SK-N-SH (cell line): ENCODE data around the gene USP16. TPM values are rescaled to one million over a fixed set of nuclear protein-coding genes. Genes with fewer than 3 reads are reported as not detected.

Experiments used
- CTCF ChIA-PET: fragments of 300-600, 350-600 bp; formaldehyde crosslinking; extraction: SDS; loops from one replicate; lab custom pipeline; 2021; lab: Yijun Ruan, JAX
- POLR2A ChIA-PET: fragments of 350-600 bp; sonication (Branson Sonifier 250); formaldehyde crosslinking; extraction: SDS; loops from one replicate; lab custom pipeline; 2020; ENCODE audit warnings: antibody characterized with exemption, inconsistent platforms; lab: Yijun Ruan, JAX
- DNase-seq: peaks from one replicate; pipeline ENCODE4 v3.0.0; 2012
- H2AFZ ChIP-seq: fragments of 200-600 bp; sonication (generic); 2 replicates; pipeline ENCODE4 v1.8.1; 2016; ENCODE audit warnings: antibody characterized with exemption, mild to moderate bottlenecking, low read depth
- H3F3A ChIP-seq: fragments of 200-600 bp; sonication (generic); replicated peaks from 2 replicates; pipeline ENCODE3; 2016; ENCODE audit warnings: antibody characterized with exemption, mild to moderate bottlenecking; ENCODE audit not compliant: insufficient read depth
- H3K27ac ChIP-seq, 2 experiments: fragments of 200-500 bp in 1 of 2; fragments of 200-600 bp in 1 of 2; sonication (Bioruptor generic) in 1 of 2; sonication (generic), shearing (Covaris generic) in 1 of 2; 2 replicates each; pipeline versions ENCODE4 v1.5.1 to v1.6.1; 2014 to 2016; ENCODE audit warnings: low read depth in 2 of 2, inconsistent platforms in 1 of 2, low read length in 1 of 2, mild to moderate bottlenecking in 1 of 2, mixed read lengths in 1 of 2
- H3K27me3 ChIP-seq: fragments of 200-600 bp; sonication (generic), shearing (Covaris generic); 2 replicates; pipeline ENCODE4 v1.6.1; 2016; ENCODE audit warnings: mixed run types; ENCODE audit not compliant: insufficient read depth
- H3K36me3 ChIP-seq, 2 experiments: fragments of 200-500 bp in 1 of 2; fragments of 200-600 bp in 1 of 2; sonication (Bioruptor generic) in 1 of 2; sonication (generic) in 1 of 2; replicated peaks in 1 of 2; 2 replicates each; pipeline versions ENCODE3 to v1.5.1; 2014 to 2016; ENCODE audit warnings: low read length in 1 of 2, mild to moderate bottlenecking in 1 of 2; ENCODE audit not compliant: insufficient read depth in 2 of 2, control insufficient read depth in 1 of 2
- H3K4me1 ChIP-seq, 2 experiments: fragments of 200-500 bp in 1 of 2; fragments of 200-600 bp in 1 of 2; sonication (Bioruptor generic) in 1 of 2; sonication (generic), shearing (Covaris generic) in 1 of 2; 2 replicates each; pipeline versions ENCODE4 v1.5.1 to v1.6.1; 2014 to 2016; ENCODE audit warnings: low read depth in 1 of 2, low read length in 1 of 2, mixed run types in 1 of 2; ENCODE audit not compliant: insufficient read depth in 2 of 2, control insufficient read depth in 1 of 2
- H3K4me2 ChIP-seq: fragments of 200-600 bp; sonication (generic), shearing (Covaris generic); 2 replicates; pipeline ENCODE4 v1.6.1; 2017; ENCODE audit warnings: mixed run types
- H3K4me3 ChIP-seq, 2 experiments: fragments of 200-500 bp in 1 of 2; fragments of 200-600 bp in 1 of 2; sonication (Bioruptor generic) in 1 of 2; sonication (generic), shearing (Covaris generic) in 1 of 2; 2 replicates each; pipeline versions ENCODE4 v1.5.1 to v1.8.1; 2014 to 2016; ENCODE audit warnings: low read depth in 2 of 2, inconsistent platforms in 1 of 2, low read length in 1 of 2, mild to moderate bottlenecking in 1 of 2, mixed read lengths in 1 of 2, moderate library complexity in 1 of 2
- H3K79me2 ChIP-seq: fragments of 200-600 bp; sonication (generic); 2 replicates; pipeline ENCODE4 v1.8.1; 2017; ENCODE audit warnings: mild to moderate bottlenecking; ENCODE audit not compliant: insufficient read depth
- H3K9ac ChIP-seq: fragments of 200-600 bp; sonication (generic); 2 replicates; pipeline ENCODE4 v1.6.1; 2017; ENCODE audit warnings: mixed run types
- H3K9me2 ChIP-seq: fragments of 200-600 bp; sonication (generic); 2 replicates; pipeline ENCODE4 v1.6.1; 2017; ENCODE audit warnings: mixed run types
- H3K9me3 ChIP-seq: fragments of 200-600 bp; sonication (generic); 2 replicates; pipeline ENCODE4 v1.6.1; 2017; ENCODE audit warnings: mixed run types, mild to moderate bottlenecking, moderate library complexity
- H4K20me1 ChIP-seq: fragments of 200-600 bp; sonication (generic); 2 replicates; pipeline ENCODE4 v1.6.1; 2017; ENCODE audit warnings: mild to moderate bottlenecking, mixed run types; ENCODE audit not compliant: insufficient read depth
- CHD2 ChIP-seq: fragments of 150-350 bp; IDR thresholded peaks from 2 replicates; pipeline ENCODE4 v1.6.1; 2018; ENCODE audit warnings: low read length; ENCODE audit not compliant: partially characterized antibody
- ELF1 ChIP-seq: IDR thresholded peaks from 2 replicates; pipeline ENCODE4 v1.4.0; 2012
- EP300 ChIP-seq, 2 experiments: IDR thresholded peaks; 2 replicates each; pipeline versions ENCODE4 v1.4.0 to v1.6.1; 2012; ENCODE audit warnings: borderline replicate concordance in 1 of 2, low read depth in 1 of 2, low read length in 1 of 2
- GATA2 ChIP-seq: sonication (generic); formaldehyde crosslinking; IDR thresholded peaks from 2 replicates; pipeline ENCODE4 v1.5.0; 2020; ENCODE audit warnings: mild to moderate bottlenecking, missing genetic modification reagents
- JUND ChIP-seq: IDR thresholded peaks from 2 replicates; pipeline ENCODE4 v1.4.0; 2012
- MEF2A ChIP-seq: IDR thresholded peaks from 2 replicates; pipeline ENCODE4 v1.4.0; 2012; ENCODE audit warnings: low read depth, borderline replicate concordance
- NFIC ChIP-seq: IDR thresholded peaks from 2 replicates; pipeline ENCODE4 v1.4.0; 2012; ENCODE audit warnings: borderline replicate concordance
- NRF1 ChIP-seq: IDR thresholded peaks from 2 replicates; pipeline ENCODE4 v1.6.1; 2012; ENCODE audit warnings: low read depth, mild to moderate bottlenecking, low read length
- POLR2AphosphoS5 ChIP-seq: IDR thresholded peaks from 2 replicates; pipeline ENCODE4 v1.6.1; 2012; ENCODE audit warnings: low read depth, low read length
- RCOR1 ChIP-seq: fragments of 150-350 bp; IDR thresholded peaks from 2 replicates; pipeline ENCODE4 v1.6.1; 2017; ENCODE audit warnings: antibody characterized with exemption, low read length
- RFX5 ChIP-seq: IDR thresholded peaks from 2 replicates; pipeline ENCODE4 v1.6.1; 2012; ENCODE audit warnings: mild to moderate bottlenecking, improper control_type of control experiment, low read length
- RXRA ChIP-seq: IDR thresholded peaks from 2 replicates; pipeline ENCODE4 v1.4.0; 2012; ENCODE audit warnings: low read depth, mild to moderate bottlenecking, borderline replicate concordance
- TAF1 ChIP-seq: IDR thresholded peaks from 2 replicates; pipeline ENCODE4 v1.6.1; 2012; ENCODE audit warnings: low read depth, mild to moderate bottlenecking, low read length, moderate library complexity, borderline replicate concordance
- USF2 ChIP-seq: fragments of 150-350 bp; IDR thresholded peaks from 2 replicates; pipeline ENCODE4 v1.6.1; 2017; ENCODE audit warnings: antibody characterized with exemption, low read length, low read depth, borderline replicate concordance
- YY1 ChIP-seq: IDR thresholded peaks from 2 replicates; pipeline ENCODE4 v1.4.0; 2012; ENCODE audit warnings: low read depth, mild to moderate bottlenecking
- WGBS: methylation state at CpG from one replicate; pipeline ENCODE4 v1.1.6; 2017; ENCODE audit warnings: low lambda C conversion rate; 5-methylcytosine and 5-hydroxymethylcytosine counted together
- polyA plus RNA-seq, 3 experiments: library from polyadenylated mRNA; depleted of rRNA; stranded (reverse); fragments of >200 nt; gene quantifications; 2 replicates each; pipeline ENCODE4 v1.2.3, GENCODE V29; 2012
- TF ChIP-seq, protein P1 (sequence below): IDR thresholded peaks from 2 replicates; pipeline ENCODE4 v1.4.0; 2012; ENCODE audit warnings: low read depth, borderline replicate concordance
- TF ChIP-seq, protein P2 (sequence below): IDR thresholded peaks from 2 replicates; pipeline ENCODE4; 2012

The USP16 gene
- polyA plus RNA-seq, 1 of the 3 experiments (the other 2 are of a cell fraction): 9.2 TPM

DNA sequence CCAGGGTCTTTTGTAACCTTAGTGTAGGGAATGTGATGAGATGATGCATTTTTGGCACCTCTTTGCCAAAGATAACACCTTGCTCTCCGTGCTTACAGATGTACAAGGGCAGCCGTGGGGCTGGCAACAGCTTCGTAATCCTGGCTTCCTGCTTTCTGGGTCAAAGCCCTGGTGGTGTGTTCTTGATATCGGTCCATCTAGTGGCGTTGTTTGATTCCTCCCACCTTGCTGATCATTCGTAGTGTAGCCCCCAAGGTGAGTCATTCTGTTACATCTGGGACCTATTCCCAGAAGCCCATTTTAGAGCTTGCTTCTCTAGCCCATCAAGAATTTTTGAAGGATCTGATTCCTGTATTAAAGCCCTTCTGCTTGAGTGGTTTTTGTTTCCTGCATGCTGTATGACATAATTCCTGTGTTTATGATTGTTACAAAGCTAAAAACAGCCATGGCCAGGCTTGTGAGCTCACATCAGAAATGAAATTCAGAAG, 56.0 kb downstream of the USP16 start:
- ChIA-PET POLR2A (no interaction called here), CTCF (no interaction called here)
- H3K4me1 ChIP-seq: peaks cover 0 to 8% of the 10 kb centered on the region in 2 experiments; a peak in 2 of 4 replicates
- no peaks in the 10 kb centered on the region for H4K20me1 ChIP-seq
- H3K9me3 ChIP-seq: no peaks in the 10 kb centered on the region
- H3K27ac ChIP-seq: no peak overlapping the region
- 82% methylated on average over 6 of the region's 6 CpGs for WGBS
- H2AFZ ChIP-seq: no peak overlapping the region
- H3K27me3 ChIP-seq: no peaks in the 10 kb centered on the region
- H3K79me2 ChIP-seq: no peaks in the 10 kb centered on the region
- TF ChIP-seq JUND (no peak), TAF1 (no peak), ELF1 (no peak), MEF2A (no peak), YY1 (no peak), GATA2 (CRISPR knock-in tag) (no peak), EP300 (IDR thresholded peaks at IDR 0.05; ENCODE audit: borderline replicate concordance in 1 of 2, low read depth in 1 of 2, low read length in 1 of 2) (no peak), NRF1 (no peak), NFIC (no peak), RCOR1 (no peak), CHD2 (no peak), USF2 (no peak), RFX5 (no peak)
- TF ChIP-seq, protein P1, sequence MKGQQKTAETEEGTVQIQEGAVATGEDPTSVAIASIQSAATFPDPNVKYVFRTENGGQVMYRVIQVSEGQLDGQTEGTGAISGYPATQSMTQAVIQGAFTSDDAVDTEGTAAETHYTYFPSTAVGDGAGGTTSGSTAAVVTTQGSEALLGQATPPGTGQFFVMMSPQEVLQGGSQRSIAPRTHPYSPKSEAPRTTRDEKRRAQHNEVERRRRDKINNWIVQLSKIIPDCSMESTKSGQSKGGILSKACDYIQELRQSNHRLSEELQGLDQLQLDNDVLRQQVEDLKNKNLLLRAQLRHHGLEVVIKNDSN: no peak
- TF ChIP-seq, all 33 proteins: peak for 0
- no peak overlapping the region for H3K4me3 ChIP-seq
- peaks cover 5% of the 10 kb centered on the region for H3F3A ChIP-seq
- no peak for DNase-seq
- no peak overlapping the region for H3K4me2 ChIP-seq
- no peak overlapping the region for H3K9ac ChIP-seq
- H3K9me2 ChIP-seq: no peaks in the 10 kb centered on the region
- no peaks in the 10 kb centered on the region for H3K36me3 ChIP-seq

DNA sequence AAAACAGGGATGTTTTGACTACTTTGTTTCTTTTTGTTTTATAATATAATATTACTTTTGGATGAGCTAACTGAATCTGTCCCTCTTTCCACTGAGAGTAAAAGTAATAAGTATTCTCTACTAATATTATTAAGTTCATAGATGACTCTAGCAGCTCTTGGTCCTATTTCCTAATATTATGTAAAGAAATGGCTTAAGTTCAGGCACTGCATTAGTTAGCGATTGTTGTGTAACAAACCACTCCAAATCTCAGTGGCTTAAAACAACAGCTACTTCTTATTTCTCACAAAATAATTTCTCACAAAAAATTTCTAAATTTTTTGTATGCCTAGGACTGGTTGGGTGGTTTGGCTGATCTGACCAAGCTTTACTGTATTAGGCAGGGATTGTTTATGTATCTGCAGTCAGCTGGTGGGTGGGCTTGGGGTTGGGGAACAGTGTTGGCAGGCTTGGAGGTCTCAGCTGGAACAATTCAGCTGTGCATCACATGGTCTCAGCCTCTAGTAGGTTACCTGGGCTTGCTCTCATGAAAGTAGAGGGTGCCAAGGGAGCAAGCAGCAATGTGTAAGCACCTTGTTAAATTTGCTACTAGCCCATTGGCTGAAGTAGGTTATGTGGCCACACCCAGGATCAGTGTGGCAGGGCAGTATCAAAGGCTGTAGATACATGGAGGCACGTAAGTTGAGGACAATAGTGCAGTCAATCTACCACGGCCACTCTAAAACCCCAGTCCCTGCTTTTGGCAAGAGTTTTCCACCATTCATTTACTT, 57.8 kb downstream of the USP16 start:
- no peak overlapping the region for H3K4me2 ChIP-seq
- H2AFZ ChIP-seq: no peak overlapping the region
- POLR2A ChIA-PET: no interaction called here
- H4K20me1 ChIP-seq: no peaks in the 10 kb centered on the region
- H3K9me3 ChIP-seq: no peaks in the 10 kb centered on the region
- no peak overlapping the region for H3K27ac ChIP-seq
- WGBS: 86% methylated on average over 3 of the region's 3 CpGs
- no peak overlapping the region for H3K9ac ChIP-seq
- DNase-seq: no peak
- CTCF ChIA-PET: interaction anchor here (1.1 kb wide), 1 partner anchor 291 kb away, joined by 3 read pairs; no protein-coding TSS in a partner anchor
- H3K9me2 ChIP-seq: no peaks in the 10 kb centered on the region
- TF ChIP-seq GATA2 (CRISPR knock-in tag) (no peak), RCOR1 (no peak), USF2 (no peak), POLR2AphosphoS5 (no peak), RXRA (no peak), NRF1 (no peak)
- TF ChIP-seq, protein P2, sequence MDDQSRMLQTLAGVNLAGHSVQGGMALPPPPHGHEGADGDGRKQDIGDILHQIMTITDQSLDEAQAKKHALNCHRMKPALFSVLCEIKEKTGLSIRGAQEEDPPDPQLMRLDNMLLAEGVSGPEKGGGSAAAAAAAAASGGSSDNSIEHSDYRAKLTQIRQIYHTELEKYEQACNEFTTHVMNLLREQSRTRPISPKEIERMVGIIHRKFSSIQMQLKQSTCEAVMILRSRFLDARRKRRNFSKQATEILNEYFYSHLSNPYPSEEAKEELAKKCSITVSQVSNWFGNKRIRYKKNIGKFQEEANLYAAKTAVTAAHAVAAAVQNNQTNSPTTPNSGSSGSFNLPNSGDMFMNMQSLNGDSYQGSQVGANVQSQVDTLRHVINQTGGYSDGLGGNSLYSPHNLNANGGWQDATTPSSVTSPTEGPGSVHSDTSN: no peak
- TF ChIP-seq, protein P1: no peak
- H3K4me1 ChIP-seq: peaks cover 0 to 8% of the 10 kb centered on the region in 2 experiments; a peak in 2 of 4 replicates
- H3K4me3 ChIP-seq: no peak overlapping the region
- H3K79me2 ChIP-seq: no peaks in the 10 kb centered on the region
- no peaks in the 10 kb centered on the region for H3F3A ChIP-seq
- no peaks in the 10 kb centered on the region for H3K36me3 ChIP-seq
- no peaks in the 10 kb centered on the region for H3K27me3 ChIP-seq
